Stimulated activated effector memory CD8-positive, alpha-beta T cell treated with anti-CD3 and anti-CD28 coated beads, Interleukin-12 subunit alpha, Interleukin-12 subunit beta, amount 100 ng/mL, for 72 hours (primary cell): ENCODE measurements around the gene ZFP62.
A peak's percentile ranks its signal among the peaks of the same experiment; 100 is the strongest.

Source experiments
- ATAC-seq: fragments of 150-1000 bp; cut with Tn5 transposase; 2 replicates; pipeline ENCODE4 v1.10.0; 2021
- DNase-seq, 2 donors: peaks; one replicate each; pipeline ENCODE4 v3.0.0; 2021 to 2022; ENCODE audit warnings: low spot score in 2 of 2
- H3K27ac Mint-ChIP-seq: one replicate; pipeline ENCODE4 v1.8.0; 2022; ENCODE audit warnings: mild to moderate bottlenecking, mixed read lengths
- H3K36me3 Mint-ChIP-seq: one replicate; pipeline ENCODE4 v1.8.0; 2022; ENCODE audit warnings: mild to moderate bottlenecking, mixed read lengths
- H3K4me1 Mint-ChIP-seq: one replicate; pipeline ENCODE4 v1.8.0; 2022; ENCODE audit warnings: mixed read lengths
- H3K4me3 Mint-ChIP-seq: one replicate; pipeline ENCODE4 v1.8.0; 2022; ENCODE audit warnings: mild to moderate bottlenecking, mixed read lengths
- H3K9me3 Mint-ChIP-seq: one replicate; pipeline ENCODE4 v1.8.0; 2022; ENCODE audit warnings: mixed read lengths

ZFP62 gene

GRCh38 chr5:180801596-180802324, 59.3 kb downstream of the ZFP62 start:
- no peak for DNase-seq
- ATAC-seq: no peak
- Mint-ChIP-seq H3K27ac (peak overlapping the region; percentile 93), H3K9me3 (no peaks in the 10 kb centered on the region), H3K36me3 (peaks cover 94% of the 10 kb centered on the region), H3K4me1 (peaks cover 78% of the 10 kb centered on the region), H3K4me3 (peak overlapping the region; percentile 72)

- DNase-seq (peak in 1 of 2 donors; percentile 55), ATAC-seq (peak; percentile 36)
- peaks cover 94% of the 10 kb centered on the region for H3K36me3 Mint-ChIP-seq
- H3K9me3 Mint-ChIP-seq: no peaks in the 10 kb centered on the region
- H3K4me3 Mint-ChIP-seq: peak overlapping the region; percentile 72
- peaks cover 78% of the 10 kb centered on the region for H3K4me1 Mint-ChIP-seq
- peak overlapping the region; percentile 93 for H3K27ac Mint-ChIP-seq
These were observed 60.9 kb downstream of the ZFP62 start for GRCh38 chr5:180799902-180800801.

- Mint-ChIP-seq H3K4me1 (peaks cover 76% of the 10 kb centered on the region), H3K9me3 (no peaks in the 10 kb centered on the region), H3K27ac (peak overlapping the region; percentile 93), H3K4me3 (peak overlapping the region; percentile 72), H3K36me3 (peaks cover 94% of the 10 kb centered on the region)
- ATAC-seq: no peak
- peak in 1 of 2 donors; percentile 49 for DNase-seq
These were observed 61.9 kb downstream of the ZFP62 start for GRCh38 chr5:180799194-180799593.

- no peak for ATAC-seq
- Mint-ChIP-seq H3K9me3 (no peaks in the 10 kb centered on the region), H3K4me1 (peaks cover 81% of the 10 kb centered on the region), H3K4me3 (peak overlapping the region; percentile 72), H3K36me3 (peaks cover 94% of the 10 kb centered on the region), H3K27ac (peak overlapping the region; percentile 93)
- DNase-seq: peak in 1 of 2 donors; percentile 45
These were observed 62.9 kb downstream of the ZFP62 start for GRCh38 chr5:180798193-180798592.
